Left cardiac atrium (tissue), 4 donors: ENCODE results near the gene RYR1. TPM values are rescaled to one million over a fixed set of nuclear protein-coding genes. Genes with fewer than 3 reads are reported as not detected.
A peak's percentile ranks its signal among the peaks of the same experiment; 100 is the strongest.
"Not testable (repeated sequence)": the region's sequence is repeated elsewhere in the genome, so short reads cannot be mapped to it uniquely, and the experiment has no call there.

Experiments used
- ATAC-seq, 2 donors: fragments of 200-7000 bp; cut with Tn5 transposase; one replicate each; pipeline ENCODE4 v1.9.1; 2020; ENCODE audit warnings: mild to moderate bottlenecking in 2 of 2, moderate library complexity in 2 of 2
- DNase-seq: peaks from one replicate; pipeline ENCODE4 v3.0.0-alpha.2; 2020
- intact Hi-C, 2 donors: fragments of 100-400 bp; cut with DNase I; formaldehyde crosslinking; loops; one replicate each; pipeline versions ENCODE4 v1.14.1 to v1.15.1; 2022 to 2023
- total RNA-seq, 2 donors: library from RNA; stranded (reverse); fragmentation: NEBNext Ultra II Directional; extraction: Animal tissue kit (Norgen Biotek cat#: 25700); gene quantifications; one replicate each; pipeline ENCODE4 v1.2.1, GENCODE V29; 2021
- donor health status: DM: no; HTN: yes; CAD: no.
- donor health status: DM: no; HTN: yes; CAD: no; lungs with severe emphysema.
- donor health status: DM: yes; HTN: yes; CAD: no.
- donor health status: Dilated cardiomyopathy.

RYR1 gene
- total RNA-seq, 2 donors from 2014 or later, result 1.3 to 3.0 TPM

DNA sequence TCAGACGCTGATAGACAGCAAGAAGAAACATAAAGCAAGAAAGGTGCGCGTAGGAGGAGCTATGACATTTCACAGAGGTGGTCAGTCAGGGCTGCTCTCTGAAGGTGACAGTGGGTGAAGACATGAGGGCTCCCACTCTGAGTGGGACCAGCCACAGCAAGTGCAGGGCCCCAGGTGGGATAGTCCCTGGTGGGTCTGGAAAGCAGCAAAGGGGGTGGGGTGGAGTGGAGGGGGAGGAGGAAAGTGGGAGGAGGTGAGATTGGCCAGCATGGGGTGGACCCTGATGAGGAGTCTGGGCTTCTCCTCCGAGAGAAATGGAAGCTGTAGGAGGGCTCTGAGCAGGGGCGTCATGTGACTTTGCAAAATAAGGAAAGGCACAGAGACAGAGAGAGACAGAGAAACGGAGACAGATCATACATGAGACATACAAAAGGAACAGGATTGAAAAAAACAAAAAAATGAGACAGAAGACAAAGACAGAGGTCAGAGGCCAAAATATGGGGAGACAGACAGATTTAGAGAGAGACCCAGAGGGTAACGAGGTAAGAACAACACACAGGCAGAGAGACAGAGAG, 181.6 kb downstream of the RYR1 start:
- no peak for ATAC-seq
- intact Hi-C loops, result loop anchor here (10.0 kb wide), 2 partner anchors 210 to 310 kb away; partner anchors contain the start of gene FAM98C (in 2 of the 2)

DNA sequence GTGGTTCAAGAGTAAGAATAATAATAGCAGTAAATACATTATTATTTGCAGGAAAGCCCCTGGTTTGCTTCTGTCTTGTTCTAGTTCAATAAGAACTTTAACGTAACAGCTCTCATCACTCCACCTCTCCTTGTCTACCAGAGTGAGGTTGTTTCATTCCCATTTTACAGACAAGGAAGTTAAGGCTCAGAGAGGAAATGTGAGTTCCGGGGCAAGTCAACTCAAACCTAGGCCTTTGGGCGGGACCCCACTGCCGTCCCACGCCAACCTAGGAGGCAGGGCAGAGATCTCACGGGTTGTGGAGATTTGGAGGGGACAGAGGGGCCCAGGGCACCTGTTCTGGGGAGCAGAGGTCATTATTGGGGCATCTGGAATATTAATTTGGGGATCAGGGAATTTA, 182.8 kb downstream of the RYR1 start:
- ATAC-seq, result no peak
- intact Hi-C loops, result loop anchor here (10.0 kb wide), 2 partner anchors 211 to 309 kb away; partner anchors contain the start of gene FAM98C (in 2 of the 2)
- DNase-seq, result no peak

More for the DNA sequence above, 181.6 kb downstream of the RYR1 start:
- DNase-seq, result no peak

DNA sequence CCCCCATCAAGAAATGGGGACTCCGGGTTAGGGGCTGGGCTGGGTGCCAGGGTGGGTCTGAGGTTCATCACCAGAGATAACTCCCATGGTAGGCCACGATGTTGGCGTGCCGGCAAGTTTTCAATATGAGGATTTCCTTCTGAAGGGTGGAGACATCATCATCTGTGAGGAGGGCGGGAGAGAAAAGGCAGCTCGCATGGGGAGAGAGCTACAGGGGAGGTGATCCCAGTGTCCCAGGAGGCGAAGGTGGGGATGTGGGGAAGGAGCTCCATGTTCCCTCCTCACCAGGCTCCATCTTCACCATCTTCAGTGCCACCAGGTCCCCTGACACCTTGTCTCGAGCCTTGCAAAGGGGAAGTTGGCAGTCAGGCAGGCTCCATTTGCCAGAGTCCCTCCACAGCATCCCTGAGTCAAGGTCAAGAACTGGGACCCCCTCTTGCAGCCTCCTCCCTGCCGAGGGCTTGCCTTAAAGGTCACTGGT, 183.8 kb downstream of the RYR1 start:
- intact Hi-C loops, result loop anchor here (10.0 kb wide), 2 partner anchors 213 to 307 kb away; partner anchors contain the start of gene FAM98C (in 2 of the 2)
- ATAC-seq (no peak), DNase-seq (no peak)

DNA sequence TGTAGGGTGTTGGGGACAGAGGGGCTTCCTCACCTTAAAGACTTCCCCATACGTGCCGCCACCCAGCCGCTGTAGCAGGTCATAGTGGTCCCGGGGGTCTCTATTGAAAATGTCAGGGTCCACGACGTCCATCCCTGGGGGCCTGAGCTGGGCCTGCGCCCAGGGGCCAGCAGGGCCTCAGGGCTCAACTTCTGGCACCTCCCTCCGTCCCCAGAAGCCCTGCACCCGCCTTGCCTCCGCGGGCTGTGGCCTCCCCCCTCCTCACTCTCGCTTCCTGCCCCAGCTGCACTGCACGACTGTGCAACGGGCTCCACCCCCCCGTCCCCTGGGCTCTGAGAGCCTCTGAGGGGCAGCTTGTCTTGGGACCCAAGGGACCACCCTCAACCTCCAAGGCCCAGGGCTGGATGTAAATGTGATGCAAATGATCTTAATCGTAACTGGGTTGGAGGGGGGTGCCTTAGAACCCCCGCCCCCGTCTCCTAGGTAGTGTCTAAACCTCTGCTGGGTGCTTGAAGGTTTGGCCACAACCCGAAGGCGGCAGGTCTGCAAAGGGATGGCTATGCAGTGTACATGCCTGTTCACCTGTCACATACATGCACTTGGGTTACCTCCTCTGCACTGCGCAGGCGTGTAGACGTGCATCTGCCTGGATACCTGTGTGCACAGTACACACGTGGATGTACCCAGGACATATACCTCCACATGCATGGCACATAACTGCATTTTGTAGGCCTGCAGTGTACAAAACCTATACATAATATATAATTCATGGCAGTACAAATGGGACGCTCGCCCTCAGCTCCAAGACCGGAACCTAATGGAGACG, 184.5 kb downstream of the RYR1 start, which contains the start of gene MAP4K1:
Gene MAP4K1 (minus strand): TSS at position 190 of the 826 bp plus-strand sequence. CDS start 58 bp downstream, at position 132.
- DNase-seq (peak; percentile 46), ATAC-seq (peak in 1 of 2 donors; percentile 26)
- intact Hi-C loops, result loop anchor here (10.0 kb wide), 2 partner anchors 213 to 307 kb away; partner anchors contain the start of gene FAM98C (in 2 of the 2)

DNA sequence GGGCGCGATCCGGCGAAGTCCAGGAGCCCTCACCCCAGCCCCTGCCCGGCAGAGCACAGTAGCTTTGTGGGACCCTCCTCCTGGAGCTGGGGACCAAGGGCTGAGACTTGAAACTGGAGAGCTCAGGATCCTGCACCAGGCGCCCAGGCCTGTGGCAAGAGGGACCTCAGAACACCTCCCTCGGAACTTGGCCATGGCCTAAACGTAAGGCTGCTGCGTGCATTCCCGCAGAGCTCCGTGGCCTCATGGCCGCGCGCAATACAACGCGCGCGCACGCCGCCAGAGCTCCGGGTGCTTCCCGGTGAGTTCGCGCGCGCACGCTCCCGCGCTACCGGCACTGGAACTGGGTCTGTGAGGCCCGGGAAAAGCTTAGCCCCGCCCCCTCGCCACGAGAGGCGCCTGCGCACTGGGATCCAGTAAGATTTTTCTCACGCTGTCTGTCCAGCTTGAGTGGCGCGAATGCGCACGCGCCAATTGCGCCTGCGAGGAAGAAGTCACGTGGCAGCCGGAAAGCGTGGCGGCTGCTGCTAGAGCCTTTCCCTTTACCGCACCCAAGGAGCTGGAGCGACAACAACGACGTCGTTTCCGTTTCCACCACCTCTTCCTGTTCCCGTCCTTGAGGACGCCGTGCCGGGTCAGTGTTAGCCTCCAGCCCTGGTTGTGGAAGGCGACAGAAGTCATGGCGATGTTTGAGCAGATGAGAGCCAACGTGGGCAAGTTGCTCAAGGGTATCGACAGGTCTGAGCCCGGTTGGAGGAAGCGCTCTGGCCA, 185.3 kb downstream of the RYR1 start, which contains the start of gene EIF3K:
Gene EIF3K (plus strand): TSS at position 599 of the 771 bp plus-strand sequence. CDS start 81 bp downstream, at position 680.
- intact Hi-C loops, result loop anchor here (10.0 kb wide), 2 partner anchors 214 to 306 kb away; partner anchors contain the start of gene FAM98C (in 2 of the 2)
- DNase-seq (peak; percentile 99), ATAC-seq (peak; percentile 95)

DNA sequence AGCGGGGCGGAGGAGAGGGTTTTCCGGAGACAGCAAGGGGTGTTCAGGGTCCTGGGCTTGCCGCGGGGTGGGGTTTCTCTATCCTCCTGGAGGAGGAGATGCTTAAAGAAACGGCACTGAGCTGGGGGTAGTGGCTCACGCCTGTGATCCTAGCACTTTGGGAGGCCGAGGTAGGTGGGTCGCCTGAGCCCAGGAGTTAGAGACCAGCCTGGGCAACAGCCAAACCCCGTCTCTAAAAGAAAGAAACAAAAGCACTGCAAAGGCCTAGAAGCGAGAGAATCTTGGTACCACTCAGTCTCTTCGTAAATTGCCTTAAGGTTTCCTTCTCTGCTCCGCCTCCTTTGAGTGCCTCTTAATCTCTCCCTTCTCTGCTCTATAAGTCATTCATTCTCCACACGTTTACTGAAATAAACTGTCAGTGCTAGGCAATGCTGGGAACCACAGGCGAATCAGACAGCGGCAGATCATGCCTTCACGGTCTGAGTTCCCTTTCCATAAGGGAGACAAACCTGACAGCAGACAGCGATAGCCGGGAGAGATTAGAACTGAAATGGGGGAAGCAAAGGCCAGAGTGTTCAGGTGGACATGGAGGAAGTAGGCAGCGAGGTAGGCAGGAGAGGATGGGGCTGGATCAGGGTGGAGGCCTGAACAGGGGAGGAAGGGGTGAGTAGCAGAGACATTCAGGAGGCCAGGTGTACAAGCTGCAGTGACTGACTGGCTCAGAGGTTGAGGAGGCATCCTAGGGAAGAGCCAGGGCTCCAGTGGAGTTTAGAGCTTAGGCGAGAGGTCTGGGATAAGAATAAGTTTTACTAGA, 186.1 kb downstream of the RYR1 start:
- ATAC-seq (peak in 1 of 2 donors; percentile 19), DNase-seq (no peak)
- intact Hi-C loops, result loop anchor here (10.0 kb wide), 2 partner anchors 215 to 305 kb away; partner anchors contain the start of gene FAM98C (in 2 of the 2)

DNA sequence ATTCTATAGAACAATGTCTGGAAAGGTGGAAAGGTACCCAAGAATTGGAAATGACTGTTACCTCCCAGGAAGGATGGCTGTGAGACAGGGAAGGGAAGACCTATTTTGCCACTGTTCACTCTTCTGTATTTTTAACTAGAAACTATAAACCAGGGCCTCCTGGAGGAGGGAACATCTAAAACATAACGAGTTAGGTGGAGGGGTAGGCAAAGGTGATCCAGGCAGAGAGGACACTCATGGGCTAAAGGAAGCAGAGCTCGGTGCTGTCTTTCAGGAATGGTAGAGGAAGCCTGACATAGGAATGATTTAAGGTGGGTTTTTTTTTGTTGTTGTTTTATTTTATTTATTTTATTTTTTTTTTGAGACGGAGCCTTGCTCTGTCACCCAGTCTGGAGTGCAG, 191.3 kb downstream of the RYR1 start:
- no peak for ATAC-seq

DNA sequence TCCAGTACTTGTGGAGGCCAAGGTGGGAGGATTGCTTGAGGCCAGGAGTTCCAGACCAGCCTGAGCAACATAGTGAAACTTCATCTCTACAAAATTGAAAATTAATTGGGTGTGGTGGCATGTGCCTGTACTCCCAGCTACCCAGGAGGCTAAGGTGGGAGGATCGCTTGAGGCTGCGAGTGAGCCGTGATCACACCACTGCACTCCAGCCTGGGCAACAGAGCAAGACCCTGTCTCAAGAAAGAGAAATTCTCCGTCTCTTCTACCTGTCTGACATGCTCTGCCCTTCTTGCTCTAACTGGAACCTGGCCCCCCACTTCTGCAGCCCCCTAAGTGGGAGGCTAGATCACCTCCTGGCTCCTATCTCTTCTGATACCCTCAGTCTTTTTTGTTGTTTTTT, 192.9 kb downstream of the RYR1 start:
- intact Hi-C loops, result loop anchor here in 1 of 2 donors (5.0 kb wide), 1 partner anchor 79 kb away; no protein-coding TSS in a partner anchor
- ATAC-seq (no peak), DNase-seq (no peak)

More for the DNA sequence above, 191.3 kb downstream of the RYR1 start:
- no peak for DNase-seq
- intact Hi-C loops, result loop anchor here in 1 of 2 donors (5.0 kb wide), 1 partner anchor 78 kb away; no protein-coding TSS in a partner anchor

DNA sequence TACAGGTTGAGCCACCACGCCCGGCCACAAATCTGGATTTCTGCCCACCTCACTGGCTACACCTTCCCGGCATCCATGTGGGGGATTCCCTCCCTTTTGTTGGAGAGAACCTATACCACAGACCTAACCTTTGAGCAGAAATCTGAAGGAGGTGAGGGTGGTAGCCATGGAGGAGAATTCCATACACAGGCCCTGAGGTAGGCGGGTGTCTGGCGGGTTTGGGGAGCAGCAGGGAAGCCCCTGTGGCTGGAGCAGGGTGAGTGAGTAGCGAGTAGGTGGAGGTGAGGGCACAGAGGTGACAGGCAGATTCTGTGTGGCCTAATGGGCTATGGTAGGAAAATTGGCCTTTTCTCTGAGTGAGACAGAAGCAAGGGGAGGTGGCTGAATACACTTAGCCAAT, 196.1 kb downstream of the RYR1 start:
- no peak for DNase-seq
- intact Hi-C loops, result loop anchor here in 1 of 2 donors (5.0 kb wide), 1 partner anchor 82 kb away; no protein-coding TSS in a partner anchor
- no peak for ATAC-seq

DNA sequence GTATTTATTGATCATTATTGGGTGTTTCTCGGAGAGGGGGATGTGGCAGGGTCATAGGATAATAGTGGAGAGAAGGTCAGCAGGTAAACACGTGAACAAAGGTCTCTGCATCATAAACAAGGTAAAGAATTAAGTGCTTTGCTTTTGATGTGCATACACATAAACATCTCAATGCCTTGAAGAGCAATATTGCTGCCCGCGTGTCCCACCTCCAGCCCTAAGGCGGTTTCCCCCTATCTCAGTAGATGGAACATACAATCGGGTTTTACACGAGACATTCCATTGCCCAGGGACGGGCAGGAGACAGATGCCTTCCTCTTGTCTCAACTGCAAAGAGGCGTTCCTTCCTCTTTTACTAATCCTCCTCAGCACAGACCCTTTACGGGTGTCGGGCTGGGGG, 197.8 kb downstream of the RYR1 start:
- DNase-seq, intact Hi-C loops, ATAC-seq: not testable (repeated sequence)

DNA sequence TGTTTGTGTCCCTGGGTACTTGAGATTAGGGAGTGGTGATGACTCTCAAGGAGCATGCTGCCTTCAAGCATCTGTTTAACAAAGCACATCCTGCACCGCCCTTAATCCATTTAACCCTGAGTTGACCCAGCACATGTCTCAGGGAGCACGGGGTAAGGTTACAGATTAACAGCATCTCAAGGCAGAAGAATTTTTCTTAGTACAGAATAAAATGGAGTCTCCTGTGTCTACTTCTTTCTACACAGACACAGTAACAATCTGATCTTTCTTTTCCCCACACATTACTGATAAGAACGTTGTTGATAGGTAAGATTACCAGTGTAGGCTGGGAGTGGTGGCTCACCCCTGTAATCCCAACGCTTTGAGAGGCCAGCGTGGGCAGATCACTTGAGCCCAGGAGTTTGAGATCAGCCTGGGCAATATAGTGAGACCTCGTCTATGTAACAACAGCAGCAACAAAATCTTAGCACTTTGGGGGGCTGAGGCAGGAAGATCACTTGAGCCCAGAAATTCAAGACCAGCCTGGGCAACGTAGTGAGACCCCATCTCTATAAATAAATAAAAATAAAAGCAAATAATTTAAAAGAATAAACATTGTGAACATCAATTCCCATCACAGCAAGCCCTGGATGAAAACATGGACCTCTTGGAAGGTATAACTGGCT, 198.5 kb downstream of the RYR1 start:
- ATAC-seq, intact Hi-C loops, DNase-seq: not testable (repeated sequence)

DNA sequence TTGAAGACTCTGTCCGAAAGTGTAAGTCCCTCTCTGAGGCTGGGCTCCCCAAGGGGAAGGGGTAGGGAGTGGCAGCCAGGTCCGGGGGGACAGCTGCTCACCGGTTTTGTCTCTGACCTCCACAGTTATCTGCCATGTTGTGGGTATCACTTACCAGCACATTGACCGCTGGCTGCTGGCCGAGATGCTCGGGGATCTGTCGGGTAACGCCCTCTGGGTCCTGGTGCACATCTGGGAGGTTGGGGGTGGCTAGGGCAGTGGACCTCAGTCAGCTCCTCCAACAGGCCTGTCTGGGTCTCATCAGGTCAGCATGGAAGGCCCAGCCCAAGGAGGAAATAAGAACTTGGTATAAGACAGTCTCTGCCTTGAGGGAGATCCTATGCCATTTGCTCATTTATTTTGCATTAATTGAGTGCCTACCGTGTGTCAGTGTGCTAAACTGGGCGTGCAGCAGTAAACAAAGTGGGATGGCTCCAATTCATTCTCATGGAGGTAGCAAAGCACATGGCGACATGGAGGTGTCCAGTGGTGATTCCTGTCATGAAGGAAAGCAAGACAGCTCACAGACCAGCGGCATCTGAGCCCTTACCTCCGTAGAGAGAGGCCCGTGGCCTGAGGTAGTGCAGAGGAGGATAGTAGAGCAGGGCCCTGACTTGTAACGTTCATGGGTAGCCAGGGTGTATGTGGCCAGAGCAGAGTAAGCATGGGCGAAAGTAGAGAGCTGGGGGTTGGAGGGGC, 199.2 kb downstream of the RYR1 start:
- intact Hi-C loops, result no loop called here

DNA sequence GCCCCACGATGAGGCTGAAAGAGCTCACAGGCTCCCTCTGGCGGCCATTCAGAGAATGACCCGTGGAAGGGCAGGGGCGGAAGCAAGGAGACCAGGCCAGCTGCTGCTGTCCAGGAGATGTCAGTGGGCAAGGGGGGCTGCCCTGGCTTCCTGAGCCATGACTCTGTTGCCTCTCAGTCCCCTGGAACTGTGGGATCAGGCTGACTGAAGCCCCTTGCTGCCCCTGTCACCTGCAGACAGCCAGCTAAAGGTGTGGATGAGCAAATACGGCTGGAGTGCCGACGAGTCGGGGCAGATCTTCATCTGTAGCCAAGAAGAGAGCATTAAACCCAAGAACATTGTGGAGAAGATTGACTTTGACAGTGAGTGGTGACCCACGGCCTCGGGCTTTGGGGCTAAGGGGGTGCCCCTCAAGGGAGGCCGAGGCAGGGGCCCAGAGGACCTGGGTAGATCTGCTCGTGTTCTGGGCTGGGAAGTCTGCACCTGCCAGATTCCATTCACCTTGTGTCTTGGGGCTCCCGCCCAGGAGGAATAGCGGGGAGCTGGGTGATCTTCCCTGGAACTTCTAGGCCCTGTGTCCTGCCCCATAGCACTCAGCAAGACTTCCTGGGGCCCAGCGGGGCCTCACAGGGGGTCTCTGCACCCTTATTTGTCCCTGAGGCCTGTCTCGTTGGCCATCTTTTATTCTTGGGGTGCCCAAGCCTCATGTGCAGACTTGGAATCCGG, 201.4 kb downstream of the RYR1 start:
- ATAC-seq, result peak; percentile 43 to 67
- peak; percentile 73 for DNase-seq
- intact Hi-C loops, result no loop called here

More for the DNA sequence above, 199.2 kb downstream of the RYR1 start:
- DNase-seq (no peak), ATAC-seq (no peak)

DNA sequence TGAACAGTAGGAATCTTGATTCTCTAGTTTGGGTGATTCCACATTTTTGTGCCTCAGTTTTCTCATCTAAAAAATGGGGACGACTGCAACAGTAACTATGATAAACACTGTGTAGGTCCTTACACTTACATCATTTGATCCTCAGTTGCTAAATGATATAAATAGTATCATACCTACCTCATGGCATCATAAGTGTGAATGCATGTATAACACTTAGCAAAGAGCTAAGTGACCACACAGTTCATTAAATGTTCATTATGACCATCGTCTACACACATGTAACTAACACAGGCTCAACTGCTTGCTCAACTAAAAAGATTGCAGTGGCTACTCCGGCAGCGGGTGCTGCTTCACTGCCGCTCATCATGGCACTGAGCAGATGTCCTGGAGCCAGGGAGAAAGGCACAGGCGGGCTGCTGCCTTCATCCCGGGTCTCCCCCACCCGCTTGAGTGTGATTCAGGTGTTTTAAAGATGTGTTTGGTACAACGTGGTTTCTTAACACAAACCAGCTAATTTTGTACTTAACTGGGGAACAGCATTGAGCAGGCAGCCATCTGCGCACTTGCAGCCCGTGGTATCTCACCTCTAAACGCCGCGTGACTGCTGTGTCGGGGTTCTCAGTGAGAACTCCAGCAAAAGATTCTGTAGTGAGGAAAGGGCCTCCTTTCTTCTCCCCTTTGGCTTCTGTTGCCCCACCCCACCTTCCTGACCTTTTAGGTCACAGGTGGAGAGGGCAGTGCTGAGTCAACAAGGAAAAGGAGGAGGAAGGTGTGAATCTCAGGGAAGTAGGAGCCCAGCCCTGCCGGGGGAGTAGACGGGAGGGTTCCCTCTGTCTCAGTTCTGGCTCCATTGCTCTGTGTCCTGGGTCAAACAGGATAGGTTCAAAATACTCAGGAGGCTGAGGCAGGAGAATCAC, 202.2 kb downstream of the RYR1 start:
- no peak for ATAC-seq
- no peak for DNase-seq
- intact Hi-C loops, result no loop called here
